Right renal cortex interstitium (tissue), 3 donors: ENCODE results near the gene SIN3A. TPM values are rescaled to one million over a fixed set of nuclear protein-coding genes. Genes with fewer than 3 reads are reported as not detected.
"Not testable (repeated sequence)": the region's sequence is repeated elsewhere in the genome, so short reads cannot be mapped to it uniquely, and the experiment has no call there.

ENCODE experiments used
- DNase-seq, 3 donors: peaks; one replicate each; pipeline ENCODE4 v3.0.0-alpha.2; 2013; ENCODE audit warnings: low read depth in 3 of 3, low spot score in 2 of 3
- polyA plus RNA-seq, 3 donors: library from polyadenylated mRNA; unstranded; fragments of 120-200 nt; gene quantifications; one replicate each; pipeline ENCODE4 v1.2.1, GENCODE V29; 2013; ENCODE audit not compliant: insufficient read length in 3 of 3

Gene SIN3A
- polyA plus RNA-seq, 3 donors, result 58.8 to 63.7 (median 59.2) TPM

- no peak for DNase-seq
These were observed 92.5 kb downstream of the SIN3A start for GRCh38 chr15:75358771-75359536.

- no peak for DNase-seq
These were observed 93.4 kb downstream of the SIN3A start for GRCh38 chr15:75357976-75358673.

GRCh38 chr15:75356517-75356916, 95.0 kb downstream of the SIN3A start:
- DNase-seq, result no peak

GRCh38 chr15:75356006-75356405, 95.5 kb downstream of the SIN3A start:
- DNase-seq, result no peak

- DNase-seq, result no peak
These were observed 96.1 kb downstream of the SIN3A start for GRCh38 chr15:75355369-75355768.

- no peak for DNase-seq
These were observed 97.0 kb downstream of the SIN3A start for GRCh38 chr15:75354454-75354853.

- no peak for DNase-seq
These were observed 97.9 kb downstream of the SIN3A start for GRCh38 chr15:75353604-75354003.

- no peak for DNase-seq
These were observed 99.1 kb downstream of the SIN3A start for GRCh38 chr15:75352186-75353080.

GRCh38 chr15:75350601-75351361, 100.7 kb downstream of the SIN3A start:
- DNase-seq, result no peak

GRCh38 chr15:75349851-75350588, 101.5 kb downstream of the SIN3A start:
- no peak for DNase-seq

- not testable (repeated sequence) for DNase-seq
These were observed 102.2 kb downstream of the SIN3A start for GRCh38 chr15:75349351-75349669.

GRCh38 chr15:75348562-75349350, 102.7 kb downstream of the SIN3A start:
- DNase-seq, result no peak

- DNase-seq, result no peak
These were observed 103.4 kb downstream of the SIN3A start for GRCh38 chr15:75348034-75348561.

GRCh38 chr15:75347222-75348033, 104.1 kb downstream of the SIN3A start:
- DNase-seq, result no peak

GRCh38 chr15:75346796-75347221, 104.7 kb downstream of the SIN3A start, which contains the start of gene NEIL1:
Gene NEIL1, plus strand, starts transcription at chr15:75347039. Its CDS starts 1,867 bp downstream, at chr15:75348906.
- no peak for DNase-seq

- not testable (repeated sequence) for DNase-seq
These were observed 107.5 kb downstream of the SIN3A start for GRCh38 chr15:75343953-75344352.

- no peak for DNase-seq
These were observed 109.3 kb downstream of the SIN3A start for GRCh38 chr15:75342221-75342620.
